IMR-90 (cell line): Measurements from ENCODE around the gene PPP6R3. TPM values are rescaled to one million over a fixed set of nuclear protein-coding genes. Genes with fewer than 3 reads are reported as not detected.

Experiments
- ATAC-seq: fragments of 200-7000 bp; cut with Tn5 transposase; 2 replicates; pipeline ENCODE4 v1.9.1; 2020; ENCODE audit warnings: low read depth, mild to moderate bottlenecking, moderate library complexity
- BruUV-seq: library from RNA; stranded (reverse); fragments of 400-500 nt; replicated peaks from 2 replicates; lab custom pipeline; 2021; lab: Mats Ljungman, UMichigan
- CTCF ChIA-PET: fragments of 300-600 bp; formaldehyde crosslinking; extraction: SDS; loops from one replicate; lab custom pipeline; 2021; ENCODE audit warnings: antibody characterized with exemption; lab: Yijun Ruan, JAX
- POLR2A ChIA-PET: fragments of 300-600 bp; sonication (Branson Sonifier 250); formaldehyde crosslinking; loops from one replicate; lab custom pipeline; 2022; ENCODE audit warnings: antibody characterized with exemption; ENCODE audit not compliant: unreplicated experiment; lab: Charles Lee
- DNase-seq: peaks from one replicate; pipeline ENCODE4 v3.0.0; 2013
- H2AFZ ChIP-seq: replicated peaks from 2 replicates; pipeline ENCODE3; 2013; ENCODE audit warnings: low read length, mild to moderate bottlenecking; ENCODE audit not compliant: poor library complexity
- H2AK5ac ChIP-seq: 2 replicates; pipeline ENCODE4 v1.6.1; 2013; ENCODE audit warnings: low read depth, low read length, inconsistent platforms
- H2AK9ac ChIP-seq: replicated peaks from 2 replicates; pipeline ENCODE3; 2013; ENCODE audit warnings: mild to moderate bottlenecking, low read depth, low read length, moderate library complexity; ENCODE audit not compliant: poor library complexity
- H2BK120ac ChIP-seq: 2 replicates; pipeline ENCODE4 v1.6.1; 2013; ENCODE audit warnings: low read depth, low read length, inconsistent platforms
- H2BK15ac ChIP-seq: 3 replicates; pipeline ENCODE4 v1.6.1; 2013; ENCODE audit warnings: low read depth, low read length, inconsistent platforms
- H2BK20ac ChIP-seq: 2 replicates; pipeline ENCODE4 v1.6.1; 2013; ENCODE audit warnings: low read depth, mild to moderate bottlenecking, inconsistent platforms, low read length, moderate library complexity
- H2BK5ac ChIP-seq: 2 replicates; pipeline ENCODE4 v1.6.1; 2013; ENCODE audit warnings: mild to moderate bottlenecking, low read depth, low read length, inconsistent platforms; ENCODE audit not compliant: poor library complexity, severe bottlenecking
- H3K14ac ChIP-seq: replicated peaks from 2 replicates; pipeline ENCODE4 v1.6.1; 2013; ENCODE audit warnings: low read depth, low read length, inconsistent platforms
- H3K18ac ChIP-seq: 2 replicates; pipeline ENCODE4 v1.6.1; 2013; ENCODE audit warnings: low read depth, low read length, control low read depth
- H3K23ac ChIP-seq: 2 replicates; pipeline ENCODE4 v1.6.1; 2013; ENCODE audit warnings: low read depth, low read length, inconsistent platforms
- H3K27ac ChIP-seq: 2 replicates; pipeline ENCODE4 v1.5.1; 2013; ENCODE audit warnings: mild to moderate bottlenecking, control low read depth, low read length; ENCODE audit not compliant: insufficient read depth
- H3K27me3 ChIP-seq: 2 replicates; pipeline ENCODE4 v1.6.1; 2013; ENCODE audit warnings: low read length; ENCODE audit not compliant: control insufficient read depth, insufficient read depth
- H3K36me3 ChIP-seq: 2 replicates; pipeline ENCODE4 v1.6.1; 2013; ENCODE audit warnings: low read length, mixed read lengths; ENCODE audit not compliant: control insufficient read depth, insufficient read depth
- H3K4ac ChIP-seq: 2 replicates; pipeline ENCODE4 v1.6.1; 2013; ENCODE audit warnings: low read depth, low read length, inconsistent platforms
- H3K4me1 ChIP-seq: 2 replicates; pipeline ENCODE4 v1.6.1; 2013; ENCODE audit warnings: low read length, mixed read lengths; ENCODE audit not compliant: control insufficient read depth, insufficient read depth
- H3K4me2 ChIP-seq: 2 replicates; pipeline ENCODE4 v1.6.1; 2013; ENCODE audit warnings: low read depth, mild to moderate bottlenecking, control low read depth, low read length, moderate library complexity
- H3K4me3 ChIP-seq: 2 replicates; pipeline ENCODE4 v1.5.1; 2013; ENCODE audit warnings: low read depth, mild to moderate bottlenecking, control low read depth, low read length, moderate library complexity; ENCODE audit not compliant: insufficient read depth
- H3K56ac ChIP-seq: 2 replicates; pipeline ENCODE4 v1.6.1; 2013; ENCODE audit warnings: low read length, inconsistent platforms; ENCODE audit not compliant: insufficient read depth; ENCODE audit errors: extremely low read depth
- H3K79me1 ChIP-seq, 2 experiments: 2 replicates each; pipeline ENCODE4 v1.6.1; 2013; ENCODE audit warnings: low read length in 2 of 2, inconsistent platforms in 1 of 2, low read depth in 1 of 2
- H3K9ac ChIP-seq: 2 replicates; pipeline ENCODE4 v1.6.1; 2013; ENCODE audit warnings: low read depth, low read length, control low read depth
- H3K9me1 ChIP-seq: 2 replicates; pipeline ENCODE4 v1.6.1; 2013; ENCODE audit warnings: low read length, inconsistent platforms; ENCODE audit not compliant: insufficient read depth
- H3K9me3 ChIP-seq: 2 replicates; pipeline ENCODE4 v1.6.1; 2013; ENCODE audit warnings: low read length; ENCODE audit not compliant: control insufficient read depth, insufficient read depth
- H4K20me1 ChIP-seq: 2 replicates; pipeline ENCODE4 v1.6.1; 2013; ENCODE audit warnings: low read length, inconsistent platforms; ENCODE audit not compliant: insufficient read depth
- H4K5ac ChIP-seq: 2 replicates; pipeline ENCODE4 v1.6.1; 2013; ENCODE audit warnings: mild to moderate bottlenecking, low read depth, low read length, control low read depth
- H4K8ac ChIP-seq, 2 experiments: 2 replicates each; pipeline ENCODE4 v1.6.1; 2013; ENCODE audit warnings: low read depth in 2 of 2, low read length in 2 of 2, control low read depth in 1 of 2, inconsistent platforms in 1 of 2
- H4K91ac ChIP-seq: 2 replicates; pipeline ENCODE4 v1.6.1; 2013; ENCODE audit warnings: low read depth, low read length, inconsistent platforms; ENCODE audit not compliant: insufficient read depth
- BHLHE40 ChIP-seq: fragments of 150-350 bp; IDR thresholded peaks from 2 replicates; pipeline ENCODE4 v1.6.1; 2016; ENCODE audit warnings: mild to moderate bottlenecking, low read depth, low read length
- CEBPB ChIP-seq: IDR thresholded peaks from 2 replicates; pipeline ENCODE4 v1.6.1; 2012; ENCODE audit warnings: low read depth, low read length, improper control_type of control experiment
- CHD1 ChIP-seq: IDR thresholded peaks from 2 replicates; pipeline ENCODE4 v1.6.1; 2012; ENCODE audit warnings: low read depth, low read length, improper control_type of control experiment
- CTCF ChIP-seq: conservative IDR thresholded peaks from 2 replicates; pipeline ENCODE4 v1.5.1; 2012; ENCODE audit warnings: mild to moderate bottlenecking, low read depth, low read length, improper control_type of control experiment
- ELK1 ChIP-seq: fragments of 150-350 bp; IDR thresholded peaks from 2 replicates; pipeline ENCODE4 v1.6.1; 2016; ENCODE audit warnings: low read depth, mild to moderate bottlenecking, low read length, moderate library complexity, borderline replicate concordance
- FOS ChIP-seq: fragments of 150-350 bp; IDR thresholded peaks from 2 replicates; pipeline ENCODE4 v1.6.1; 2016; ENCODE audit warnings: low read depth, low read length
- MAFK ChIP-seq: IDR thresholded peaks from 2 replicates; pipeline ENCODE4 v1.6.1; 2012; ENCODE audit warnings: low read depth, low read length, improper control_type of control experiment
- MAZ ChIP-seq: IDR thresholded peaks from 2 replicates; pipeline ENCODE4 v1.6.1; 2012; ENCODE audit warnings: low read depth, mild to moderate bottlenecking, low read length, improper control_type of control experiment, moderate library complexity, borderline replicate concordance
- MXI1 ChIP-seq: IDR thresholded peaks from 2 replicates; pipeline ENCODE4 v1.6.1; 2012; ENCODE audit warnings: low read depth, mild to moderate bottlenecking, low read length, moderate library complexity, borderline replicate concordance
- NFE2L2 ChIP-seq: fragments of 150-350 bp; IDR thresholded peaks from 2 replicates; pipeline ENCODE4 v1.6.1; 2016; ENCODE audit warnings: low read depth, mild to moderate bottlenecking, low read length
- POLR2A ChIP-seq: IDR thresholded peaks from 2 replicates; pipeline ENCODE4 v1.6.1; 2012; ENCODE audit warnings: mild to moderate bottlenecking, low read depth, low read length
- RAD21 ChIP-seq: IDR thresholded peaks from 2 replicates; pipeline ENCODE4 v1.6.1; 2012; ENCODE audit warnings: low read length, improper control_type of control experiment
- RCOR1 ChIP-seq: IDR thresholded peaks from 2 replicates; pipeline ENCODE4 v1.6.1; 2012; ENCODE audit warnings: mild to moderate bottlenecking, low read length, improper control_type of control experiment; ENCODE audit not compliant: insufficient replicate concordance
- RFX5 ChIP-seq: IDR thresholded peaks from 2 replicates; pipeline ENCODE4 v1.8.0; 2012; ENCODE audit warnings: low read depth, mild to moderate bottlenecking, low read length, moderate library complexity
- SMC3 ChIP-seq: fragments of 150-350 bp; IDR thresholded peaks from 2 replicates; pipeline ENCODE4 v1.6.1; 2016; ENCODE audit warnings: low read depth, mild to moderate bottlenecking, antibody characterized with exemption, low read length, moderate library complexity
- USF2 ChIP-seq: fragments of 150-350 bp; IDR thresholded peaks from 2 replicates; pipeline ENCODE4 v1.6.1; 2017; ENCODE audit warnings: mild to moderate bottlenecking, antibody characterized with exemption, low read length, low read depth
- WGBS, 2 experiments: methylation state at CpG; one replicate each; pipeline versions ENCODE4 v1.1.5 to v1.1.7; 2013; ENCODE audit warnings: missing lambda C conversion rate in 2 of 2; ENCODE audit not compliant: insufficient read length in 1 of 2; ENCODE audit errors: extremely low coverage in 2 of 2; 5-methylcytosine and 5-hydroxymethylcytosine counted together
- dilution Hi-C: fragments of 300-500 bp; cut with HindIII; formaldehyde crosslinking; loops from one replicate; pipeline ENCODE4 v1.14.3; 2018; ENCODE audit warnings: low sequenced_read_pairs; ENCODE audit not compliant: unreplicated experiment
- in situ Hi-C: fragments of 300-500 bp; cut with MboI; formaldehyde crosslinking; loops from 3 replicates; pipeline ENCODE4 v1.14.3; 2019; ENCODE audit warnings: low sequenced_read_pairs, inconsistent platforms, mixed read lengths
- intact Hi-C: fragments of 100-400 bp; cut with micrococcal nuclease; formaldehyde crosslinking; loops from 2 replicates; pipeline ENCODE4 v1.10.0; 2022
- polyA plus RNA-seq, 3 experiments: library from polyadenylated mRNA; depleted of rRNA; stranded (reverse); fragments of >200 nt; gene quantifications; 2 replicates each; pipeline ENCODE4 v1.2.3, GENCODE V29; 2012; ENCODE audit warnings: low replicate concordance in 1 of 3
- total RNA-seq: library from RNA; depleted of rRNA; stranded (reverse); fragments of >200 nt; gene quantifications from 2 replicates; pipeline ENCODE4 v1.2.3, GENCODE V29; 2012

Gene PPP6R3
- total and polyA plus RNA-seq, 2 of the 4 experiments (the other 2 are of a cell fraction) = 29.0 to 123 TPM

- Histone ChIP-seq H2BK5ac (no peak overlapping the region), H4K91ac (no peak overlapping the region), H3K9me3 (peaks cover 12% of the 10 kb centered on the region), H2AFZ (no peak overlapping the region), H4K20me1 (no peaks in the 10 kb centered on the region), H3K18ac (no peak overlapping the region), H3K14ac (no peak overlapping the region), H3K36me3 (no peaks in the 10 kb centered on the region), H3K56ac (no peak overlapping the region), H4K8ac (no peak overlapping the region), H4K5ac (no peak overlapping the region), H3K4me1 (no peaks in the 10 kb centered on the region), H3K79me1 (no peaks in the 10 kb centered on the region), H3K4me2 (no peak overlapping the region), H3K9me1 (no peaks in the 10 kb centered on the region), H2BK120ac (no peak overlapping the region), H2BK20ac (no peak overlapping the region), H3K27ac (no peak overlapping the region), H3K27me3 (peaks cover 30% of the 10 kb centered on the region), H3K9ac (no peak overlapping the region), H3K4me3 (no peak overlapping the region), H2AK9ac (no peak overlapping the region), H2BK15ac (no peak overlapping the region), H3K23ac (no peak overlapping the region), H2AK5ac (no peak overlapping the region), H3K4ac (no peak overlapping the region)
- POLR2A ChIA-PET = no interaction called here
- ATAC-seq = no peak
- 56% methylated on average over 1 of the region's 1 CpG; no CpG with 5 or more reads in 1 of the 2 experiments for WGBS, 2 experiments
- dilution Hi-C loops (no loop called here), in situ Hi-C loops (no loop called here), intact Hi-C loops (no loop called here)
- CTCF ChIA-PET = no interaction called here
- no peak for DNase-seq
- TF ChIP-seq RAD21 (no peak), SMC3 (no peak), FOS (no peak), ELK1 (no peak), MAZ (no peak), RFX5 (no peak), MAFK (no peak), MXI1 (no peak), CTCF (no peak), USF2 (no peak), BHLHE40 (no peak), NFE2L2 (no peak), CEBPB (no peak), POLR2A (no peak), RCOR1 (no peak), CHD1 (no peak)
- no TSS peak for BruUV-seq
Measured at GRCh38 chr11:68646832-68647231, 186.3 kb downstream of the PPP6R3 start.
